Measurements from ENCODE around the gene ENPP6.

ENPP6 gene

DNA sequence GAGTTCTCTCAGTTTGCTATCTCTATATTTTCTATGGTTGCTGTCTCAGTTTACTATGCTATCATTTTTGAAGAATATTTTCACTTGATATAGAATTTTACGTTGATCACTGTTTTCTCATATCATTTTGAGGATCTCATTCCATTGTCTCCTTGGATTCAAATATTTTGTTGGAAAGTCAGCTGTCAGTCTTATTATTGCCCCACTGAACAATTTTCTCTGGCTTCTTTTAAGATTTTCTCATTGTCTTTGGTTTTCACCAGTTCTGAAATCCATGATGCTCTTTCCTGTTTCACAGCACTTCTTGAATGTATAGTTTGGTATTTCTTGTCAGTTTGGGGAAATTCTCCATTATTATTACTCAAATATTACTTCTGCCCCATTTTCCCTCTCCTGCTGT lies 81.1 kb downstream of the ENPP6 start:
- Mint-ChIP-seq H3K4me3 (no peak overlapping the region), H3K9me3 (peaks cover 32% of the 10 kb centered on the region), H3K27me3 (ENCODE audit: low read depth) (peaks cover 24% of the 10 kb centered on the region)

DNA sequence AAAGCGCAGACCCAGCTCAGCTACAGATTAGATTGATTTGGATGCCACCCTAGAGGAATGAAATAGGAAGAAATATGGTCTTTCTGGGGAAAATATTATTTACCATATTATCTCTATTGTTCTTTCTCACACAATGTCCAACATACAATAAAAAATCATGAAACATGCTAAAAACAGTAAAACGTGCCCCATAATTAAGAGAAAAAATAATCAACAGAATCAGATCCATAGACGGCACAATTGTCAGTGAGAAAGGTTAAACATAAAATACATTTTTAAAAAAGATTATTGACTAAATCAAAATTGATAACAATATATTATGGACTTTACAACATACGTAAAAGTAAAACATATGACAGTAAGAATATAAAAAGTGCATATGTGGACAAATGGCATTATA lies 90.9 kb downstream of the ENPP6 start:
- no peak overlapping the region for H3K27ac Mint-ChIP-seq
- no peaks in the 10 kb centered on the region for H3K36me3 Mint-ChIP-seq (ENCODE audit: low read depth)
- H3K4me3 Mint-ChIP-seq, result no peak overlapping the region
- H3K4me1 Mint-ChIP-seq (ENCODE audit: low read depth), result no peaks in the 10 kb centered on the region
- H3K9me3 Mint-ChIP-seq, result no peaks in the 10 kb centered on the region
- H3K27me3 Mint-ChIP-seq (ENCODE audit: low read depth), result peaks cover 25% of the 10 kb centered on the region

More for the DNA sequence above, 81.1 kb downstream of the ENPP6 start:
- Mint-ChIP-seq H3K36me3 (ENCODE audit: low read depth) (peaks cover 4% of the 10 kb centered on the region), H3K4me1 (ENCODE audit: low read depth) (no peaks in the 10 kb centered on the region), H3K27ac (no peak overlapping the region)

DNA sequence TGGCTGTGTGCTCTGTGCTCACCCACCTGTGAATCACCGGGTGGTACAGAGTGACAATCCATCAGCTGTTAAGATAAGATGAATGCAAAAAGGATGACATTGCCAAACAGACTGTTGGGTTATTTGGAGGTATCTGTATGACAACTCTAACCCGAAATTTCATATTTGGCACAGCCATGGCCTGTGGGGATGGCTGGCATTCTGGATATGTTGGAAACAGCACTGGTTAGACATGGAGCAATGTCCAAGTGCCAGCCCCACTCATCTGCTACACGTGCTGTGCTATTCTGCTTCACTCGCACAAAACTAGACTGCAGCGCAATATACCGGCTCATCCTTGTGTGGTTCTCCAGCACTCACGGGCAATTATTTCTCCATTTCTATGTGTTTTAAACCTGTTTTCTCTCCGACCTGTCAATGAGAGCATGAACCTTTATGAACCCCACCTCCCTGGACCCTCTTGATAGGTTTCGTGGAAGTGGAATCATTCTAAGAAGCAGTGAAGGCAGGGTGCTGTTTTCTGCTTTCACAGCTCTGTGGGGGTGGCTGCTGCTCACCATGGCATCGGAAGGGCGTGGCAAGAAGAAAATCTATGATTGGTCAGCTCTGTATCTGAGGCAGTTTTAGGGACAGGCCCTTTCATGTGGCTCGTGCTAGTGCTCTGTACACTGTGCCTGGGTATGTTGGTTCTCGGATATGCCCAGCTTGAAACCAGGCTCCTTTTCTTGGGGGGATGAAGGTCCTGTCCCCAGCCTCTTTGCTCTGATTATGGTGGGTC lies 94.9 kb downstream of the ENPP6 start:
- Mint-ChIP-seq H3K27me3 (ENCODE audit: low read depth) (peaks cover 19% of the 10 kb centered on the region), H3K4me1 (ENCODE audit: low read depth) (no peaks in the 10 kb centered on the region), H3K36me3 (ENCODE audit: low read depth) (no peaks in the 10 kb centered on the region), H3K4me3 (no peak overlapping the region), H3K27ac (no peak overlapping the region), H3K9me3 (no peaks in the 10 kb centered on the region)

DNA sequence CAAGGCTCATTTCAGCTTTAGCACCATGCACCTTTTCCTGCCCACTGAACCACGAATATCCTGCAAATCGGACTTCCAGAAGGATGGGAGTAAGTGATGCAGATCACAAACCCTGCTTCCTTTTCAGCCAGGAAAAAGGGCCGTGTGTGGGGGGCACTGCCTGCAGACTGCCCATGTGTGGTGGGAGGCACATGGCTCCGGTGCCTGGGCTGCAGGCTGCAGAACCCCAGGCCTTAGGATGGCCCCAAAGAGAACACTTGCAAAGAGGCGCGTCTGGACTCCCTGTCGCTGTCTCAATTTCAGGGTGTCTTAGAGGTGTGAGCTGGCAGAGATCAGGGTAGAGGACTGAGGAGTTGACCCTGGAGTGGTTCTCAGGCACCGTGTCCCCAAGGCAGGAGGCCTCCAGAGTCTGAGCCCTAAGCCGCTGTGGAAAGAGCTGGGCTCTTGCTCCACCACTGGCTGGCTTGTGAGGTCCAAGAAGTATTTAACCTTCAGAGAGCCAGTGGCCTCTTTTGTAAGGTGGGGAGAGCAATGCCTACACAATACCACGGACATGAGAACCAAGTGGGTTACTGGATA lies 97.0 kb downstream of the ENPP6 start:
- H3K4me1 Mint-ChIP-seq (ENCODE audit: low read depth), result no peaks in the 10 kb centered on the region
- peaks cover 11% of the 10 kb centered on the region for H3K27me3 Mint-ChIP-seq (ENCODE audit: low read depth)
- no peak overlapping the region for H3K27ac Mint-ChIP-seq
- no peak overlapping the region for H3K4me3 Mint-ChIP-seq
- H3K36me3 Mint-ChIP-seq (ENCODE audit: low read depth), result no peaks in the 10 kb centered on the region
- H3K9me3 Mint-ChIP-seq, result no peaks in the 10 kb centered on the region

DNA sequence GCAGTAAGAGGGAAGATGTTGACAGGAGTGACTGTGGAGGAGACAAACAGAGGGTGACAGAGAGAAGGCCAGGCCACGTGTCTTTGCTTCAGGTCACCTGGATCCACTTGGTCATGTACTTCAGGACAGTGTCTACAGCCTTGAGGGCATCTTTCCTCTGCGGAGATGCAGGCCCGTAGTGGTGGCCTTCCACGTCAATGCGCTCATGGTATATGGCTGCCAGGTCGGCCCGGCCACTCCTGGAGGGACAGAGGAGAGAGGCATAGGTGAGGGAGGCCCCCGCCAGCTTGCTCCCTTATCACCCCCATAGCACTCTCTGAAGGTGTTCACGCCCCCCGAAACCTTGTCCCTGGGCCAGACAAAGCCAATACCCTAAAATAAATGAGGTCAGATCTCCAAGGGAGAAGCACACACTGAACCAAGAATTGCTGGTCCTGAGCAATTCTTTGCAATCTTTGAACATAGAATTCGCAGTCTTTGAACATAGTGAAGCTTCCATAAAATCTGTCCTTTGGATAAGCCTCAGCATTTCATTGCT lies 99.9 kb downstream of the ENPP6 start:
- Mint-ChIP-seq H3K27me3 (ENCODE audit: low read depth) (peaks cover 3% of the 10 kb centered on the region), H3K4me1 (ENCODE audit: low read depth) (no peaks in the 10 kb centered on the region), H3K9me3 (no peaks in the 10 kb centered on the region), H3K27ac (no peak overlapping the region), H3K36me3 (ENCODE audit: low read depth) (no peaks in the 10 kb centered on the region), H3K4me3 (no peak overlapping the region)

DNA sequence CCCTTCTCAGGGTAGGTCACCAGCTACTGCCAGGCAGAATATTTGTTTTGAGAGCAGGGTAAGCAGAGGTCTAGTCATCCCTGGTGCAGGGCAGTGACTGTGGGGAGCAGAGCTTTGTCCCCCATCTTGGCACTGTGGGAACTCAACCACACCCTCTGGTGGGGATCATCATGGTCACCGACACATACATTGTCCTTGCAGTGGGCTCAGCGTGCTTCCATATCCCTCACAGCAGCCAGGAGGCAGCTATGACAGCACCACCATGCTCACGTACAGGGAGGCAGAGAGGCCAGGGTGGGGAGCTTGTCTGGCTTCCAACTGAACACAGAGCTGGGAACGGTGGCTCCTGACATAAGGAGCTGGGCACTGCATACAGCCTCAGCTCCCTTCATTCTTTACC lies 102.3 kb downstream of the ENPP6 start:
- Mint-ChIP-seq H3K27ac (no peak overlapping the region), H3K4me3 (no peak overlapping the region), H3K4me1 (ENCODE audit: low read depth) (no peaks in the 10 kb centered on the region), H3K27me3 (ENCODE audit: low read depth) (no peaks in the 10 kb centered on the region), H3K9me3 (no peaks in the 10 kb centered on the region), H3K36me3 (ENCODE audit: low read depth) (no peaks in the 10 kb centered on the region)

DNA sequence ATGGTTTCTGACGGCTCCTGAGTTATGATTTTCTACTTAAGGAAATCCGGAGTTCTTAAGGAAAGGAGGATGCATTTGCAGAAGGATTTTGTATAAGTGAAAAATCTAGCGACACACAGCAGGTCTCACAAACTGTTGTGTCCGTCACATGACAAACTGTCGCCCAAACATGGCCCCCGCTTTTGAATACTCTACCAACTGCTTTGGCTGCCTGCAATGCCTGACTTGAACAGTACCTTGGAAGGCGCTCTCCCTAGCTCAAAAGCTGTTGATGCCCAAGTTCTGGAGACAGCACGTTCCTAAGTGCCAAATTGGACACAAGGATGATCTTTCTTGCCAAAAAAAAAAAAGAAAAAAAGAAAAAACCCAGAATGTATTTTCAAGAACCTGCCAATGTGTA lies 103.2 kb downstream of the ENPP6 start:
- Mint-ChIP-seq H3K27me3 (ENCODE audit: low read depth) (no peaks in the 10 kb centered on the region), H3K4me1 (ENCODE audit: low read depth) (no peaks in the 10 kb centered on the region), H3K9me3 (no peaks in the 10 kb centered on the region), H3K4me3 (no peak overlapping the region), H3K27ac (no peak overlapping the region), H3K36me3 (ENCODE audit: low read depth) (no peaks in the 10 kb centered on the region)

DNA sequence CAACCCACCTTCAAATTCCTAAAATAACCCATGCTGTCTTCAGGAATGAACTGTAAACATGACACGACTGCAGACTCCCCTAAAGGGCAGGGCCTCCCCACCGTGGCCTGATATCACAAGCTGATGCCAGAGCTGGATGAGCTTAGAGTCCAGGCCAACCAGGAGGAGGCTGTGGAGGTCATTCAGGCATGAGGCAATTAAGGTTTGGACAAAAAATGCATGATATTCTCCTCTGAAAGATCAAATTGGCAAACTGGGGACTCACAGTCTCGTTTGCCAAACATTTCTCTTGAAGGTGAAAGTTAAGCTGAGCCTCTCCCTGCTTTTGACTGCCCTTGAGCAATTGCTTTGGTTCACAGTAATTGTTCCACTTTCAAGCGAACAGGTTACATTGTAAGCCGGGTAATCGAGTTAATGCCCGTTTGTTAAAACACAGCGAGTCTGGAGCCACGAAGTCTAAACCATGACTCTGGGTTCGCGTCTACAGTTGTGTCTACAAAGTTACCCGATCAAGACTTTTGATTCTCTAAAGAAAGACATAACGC lies 105.6 kb downstream of the ENPP6 start:
- no peaks in the 10 kb centered on the region for H3K4me1 Mint-ChIP-seq (ENCODE audit: low read depth)
- no peak overlapping the region for H3K4me3 Mint-ChIP-seq
- H3K36me3 Mint-ChIP-seq (ENCODE audit: low read depth), result no peaks in the 10 kb centered on the region
- no peaks in the 10 kb centered on the region for H3K27me3 Mint-ChIP-seq (ENCODE audit: low read depth)
- no peaks in the 10 kb centered on the region for H3K9me3 Mint-ChIP-seq
- no peak overlapping the region for H3K27ac Mint-ChIP-seq

DNA sequence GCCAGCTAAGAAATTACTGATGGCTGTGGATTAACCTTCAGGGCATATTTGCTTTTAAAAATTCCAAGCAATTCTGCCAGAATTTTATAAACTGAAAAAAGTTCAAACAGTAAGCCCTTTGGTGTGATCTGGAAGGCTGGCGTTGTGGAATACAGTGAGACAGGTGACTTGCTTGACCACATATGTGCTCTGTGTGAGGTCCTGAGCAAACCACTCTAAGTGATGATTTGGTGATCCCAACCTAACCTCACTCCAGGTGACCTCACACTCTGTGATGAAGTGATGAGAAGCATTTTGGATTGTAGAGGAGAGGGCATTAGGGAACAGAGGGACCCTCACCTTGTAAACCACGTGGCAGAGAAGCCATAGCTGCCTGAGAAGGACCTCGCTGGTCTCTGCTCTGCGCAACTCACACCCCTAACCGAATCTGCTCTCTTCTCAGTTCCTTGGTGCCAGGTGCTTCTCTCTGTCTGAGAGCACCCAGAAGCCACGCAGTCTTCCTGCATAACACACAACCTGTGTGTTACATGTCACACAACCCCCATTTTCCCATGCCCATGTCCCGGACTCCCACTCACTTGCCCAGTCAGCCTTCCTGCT lies 106.3 kb downstream of the ENPP6 start:
- no peaks in the 10 kb centered on the region for H3K9me3 Mint-ChIP-seq
- no peak overlapping the region for H3K4me3 Mint-ChIP-seq
- H3K27ac Mint-ChIP-seq, result no peak overlapping the region
- no peaks in the 10 kb centered on the region for H3K4me1 Mint-ChIP-seq (ENCODE audit: low read depth)
- H3K36me3 Mint-ChIP-seq (ENCODE audit: low read depth), result no peaks in the 10 kb centered on the region
- no peaks in the 10 kb centered on the region for H3K27me3 Mint-ChIP-seq (ENCODE audit: low read depth)

DNA sequence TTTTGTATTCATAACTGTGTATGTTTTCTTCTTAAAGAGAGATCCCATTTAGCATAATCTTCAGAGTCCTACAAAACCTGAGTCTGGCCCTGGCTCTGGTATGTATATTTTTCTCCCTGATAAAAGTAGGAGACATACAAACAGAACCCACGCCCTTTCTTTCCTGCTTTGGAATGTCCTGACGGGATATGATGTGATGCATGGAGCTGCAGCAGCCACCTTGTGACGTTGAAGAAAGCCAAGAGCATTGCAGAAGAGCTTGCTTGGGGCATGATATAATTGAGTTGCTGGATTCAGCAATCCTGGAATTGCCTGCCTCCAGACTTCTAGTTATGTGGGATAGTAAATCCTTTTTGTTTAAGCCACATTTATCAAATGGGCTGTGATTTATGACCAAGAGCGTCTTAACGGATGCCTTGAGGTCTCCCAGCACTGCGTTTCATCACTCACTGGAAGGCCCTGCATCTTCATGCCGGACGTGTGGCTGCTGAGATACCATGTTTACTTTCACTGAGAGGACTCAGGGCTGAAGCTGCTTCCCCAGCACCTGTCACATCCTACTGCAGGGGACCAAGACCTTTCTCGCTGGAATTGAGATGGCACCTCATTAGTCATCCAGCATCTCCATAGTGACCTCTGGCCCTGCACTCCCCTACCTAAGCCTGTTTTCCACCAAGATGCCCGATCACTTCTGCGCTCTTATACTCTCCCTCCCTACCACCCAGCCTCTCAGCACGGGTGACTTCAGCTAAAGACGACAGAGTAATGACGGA lies 107.0 kb downstream of the ENPP6 start:
- Mint-ChIP-seq H3K9me3 (no peaks in the 10 kb centered on the region), H3K36me3 (ENCODE audit: low read depth) (no peaks in the 10 kb centered on the region), H3K4me1 (ENCODE audit: low read depth) (no peaks in the 10 kb centered on the region), H3K27me3 (ENCODE audit: low read depth) (no peaks in the 10 kb centered on the region), H3K4me3 (no peak overlapping the region), H3K27ac (no peak overlapping the region)

DNA sequence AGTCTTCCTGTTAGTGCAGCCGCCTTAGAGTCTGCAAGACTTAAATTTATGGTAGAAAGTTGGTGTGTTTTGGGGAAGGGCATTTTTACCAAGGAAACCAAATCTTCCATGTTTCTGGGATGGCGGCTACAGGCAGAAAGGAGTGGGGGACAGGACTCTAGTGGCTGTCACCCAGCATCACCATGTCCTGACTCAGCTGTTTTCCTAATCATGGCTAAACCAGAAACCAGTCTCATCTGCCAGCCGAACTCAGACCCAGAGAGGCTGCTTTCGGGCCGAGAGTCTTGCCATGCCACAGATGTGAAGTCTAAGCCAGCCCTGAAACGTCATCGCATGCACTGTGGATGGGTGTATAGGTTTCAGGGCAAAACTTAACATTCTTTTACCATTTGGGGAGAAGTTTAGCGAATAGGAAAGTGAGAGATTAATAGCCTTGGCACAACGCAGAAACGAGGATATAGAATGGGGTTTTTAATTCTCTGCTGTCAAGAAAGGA lies 109.6 kb downstream of the ENPP6 start:
- H3K36me3 Mint-ChIP-seq (ENCODE audit: low read depth), result no peaks in the 10 kb centered on the region
- peaks cover 6% of the 10 kb centered on the region for H3K27me3 Mint-ChIP-seq (ENCODE audit: low read depth)
- no peak overlapping the region for H3K4me3 Mint-ChIP-seq
- H3K4me1 Mint-ChIP-seq (ENCODE audit: low read depth), result no peaks in the 10 kb centered on the region
- H3K9me3 Mint-ChIP-seq, result no peaks in the 10 kb centered on the region
- no peak overlapping the region for H3K27ac Mint-ChIP-seq

DNA sequence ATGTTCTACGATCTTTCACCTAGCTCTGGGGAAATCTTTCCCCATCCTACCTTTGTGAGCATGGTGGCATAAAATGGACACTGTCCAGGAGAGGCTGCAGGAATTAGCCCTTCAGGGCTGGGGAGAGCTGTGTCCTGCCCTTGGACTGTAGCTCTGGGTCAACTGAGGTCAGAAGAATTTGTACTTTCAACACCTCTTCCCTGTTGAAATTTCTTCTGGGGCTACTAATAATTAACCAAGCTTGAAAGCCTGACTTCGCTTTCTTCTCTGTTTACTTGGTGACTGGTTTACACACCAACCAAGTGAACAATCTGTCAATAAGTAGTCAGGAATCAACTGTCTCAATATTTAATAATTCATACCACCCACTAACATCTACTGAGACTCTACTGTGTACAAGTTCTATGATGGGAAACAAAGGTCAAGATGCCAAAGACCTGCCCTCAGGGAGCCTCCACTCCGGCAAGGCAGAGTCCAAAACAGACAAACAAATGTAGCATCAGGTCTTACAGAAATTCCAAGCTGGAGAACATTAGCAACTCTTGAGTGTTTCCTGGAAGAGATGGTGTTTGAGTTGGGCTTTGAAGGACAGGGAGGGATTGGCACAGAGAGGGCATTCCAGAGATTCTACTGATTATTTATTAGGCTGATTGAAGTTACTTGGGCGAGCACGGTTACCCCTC lies 113.1 kb downstream of the ENPP6 start:
- Mint-ChIP-seq H3K4me3 (no peak overlapping the region), H3K27me3 (ENCODE audit: low read depth) (peaks cover 6% of the 10 kb centered on the region), H3K9me3 (no peaks in the 10 kb centered on the region), H3K36me3 (ENCODE audit: low read depth) (no peaks in the 10 kb centered on the region), H3K27ac (no peak overlapping the region), H3K4me1 (ENCODE audit: low read depth) (no peaks in the 10 kb centered on the region)

DNA sequence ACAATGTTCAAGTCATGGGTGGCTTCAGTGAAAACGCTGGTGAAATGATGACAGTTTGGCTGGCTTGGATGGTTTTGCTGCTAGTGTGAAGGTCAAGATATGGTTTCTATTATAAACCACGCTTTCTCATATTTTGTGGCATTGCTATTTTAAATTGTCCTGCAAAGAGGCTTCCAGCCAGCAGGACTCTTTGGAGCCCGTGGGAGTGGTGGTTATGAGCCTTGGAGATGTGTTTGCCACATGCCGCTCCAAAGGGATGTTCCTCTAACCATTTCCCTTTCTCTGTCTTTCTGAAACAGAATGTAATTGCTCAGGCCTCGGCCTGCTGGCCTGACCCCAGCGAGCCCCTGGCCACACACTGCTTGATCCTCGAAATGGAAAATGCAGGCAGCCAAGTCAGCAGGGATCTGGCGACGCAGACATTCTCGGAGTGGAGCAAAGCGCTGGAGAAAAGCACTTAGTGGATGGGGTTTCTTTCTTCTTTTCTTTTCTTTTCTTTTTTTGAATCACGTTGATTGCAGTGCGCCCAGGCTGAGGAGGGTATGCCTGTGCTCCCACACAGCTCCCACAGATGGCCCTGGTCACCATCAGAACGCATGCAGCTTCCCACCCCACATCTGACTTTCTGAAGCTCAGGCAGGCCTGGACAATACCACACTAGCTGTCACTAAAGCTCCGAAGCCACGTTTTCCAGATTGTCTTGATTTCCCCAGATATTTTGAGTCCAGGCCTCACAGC lies 114.0 kb downstream of the ENPP6 start:
- H3K4me1 Mint-ChIP-seq (ENCODE audit: low read depth), result no peaks in the 10 kb centered on the region

More for the DNA sequence above, 114.0 kb downstream of the ENPP6 start:
- no peaks in the 10 kb centered on the region for H3K9me3 Mint-ChIP-seq
- peaks cover 6% of the 10 kb centered on the region for H3K27me3 Mint-ChIP-seq (ENCODE audit: low read depth)
- no peaks in the 10 kb centered on the region for H3K36me3 Mint-ChIP-seq (ENCODE audit: low read depth)
- H3K27ac Mint-ChIP-seq, result no peak overlapping the region
- H3K4me3 Mint-ChIP-seq, result no peak overlapping the region

Data from T-helper 1 cell treated with Interleukin-12 subunit alpha and Interleukin-12 subunit beta and Interleukin-4 antibody, amounts not matched to agents 30 μg/mL and 1 μg/mL, for 36 hours (primary cell).